WERI-Rb-1 (cell line): ENCODE results near the gene PPM1L.

Source experiments
- DNase-seq: peaks from one replicate; pipeline ENCODE4 v3.0.0-alpha.2; 2020
- H3K27ac ChIP-seq: fragments of 250-450 bp; sonication (Bioruptor Pico); 2 replicates; pipeline ENCODE4 v1.5.1; 2020; ENCODE audit warnings: mild to moderate bottlenecking, moderate library complexity
- H3K27me3 ChIP-seq: fragments of 250-450 bp; sonication (Bioruptor Pico); 2 replicates; pipeline ENCODE4 v1.5.1; 2021; ENCODE audit warnings: mild to moderate bottlenecking, low read depth, moderate library complexity; ENCODE audit not compliant: insufficient read depth, severe bottlenecking
- H3K36me3 ChIP-seq: fragments of 250-450 bp; sonication (Bioruptor Pico); 2 replicates; pipeline ENCODE4 v1.5.1; 2020; ENCODE audit warnings: mild to moderate bottlenecking, moderate library complexity
- H3K4me3 ChIP-seq: 2 replicates; pipeline ENCODE4 v1.5.1; 2011; ENCODE audit warnings: low read depth, mild to moderate bottlenecking, control low read depth, low read length
- H3K9me3 ChIP-seq: fragments of 250-450 bp; sonication (Bioruptor Pico); 2 replicates; pipeline ENCODE4 v1.5.1; 2021; ENCODE audit warnings: mild to moderate bottlenecking, moderate library complexity; ENCODE audit not compliant: severe bottlenecking
- CTCF ChIP-seq: IDR thresholded peaks from 2 replicates; pipeline ENCODE4 v1.5.1; 2011; ENCODE audit warnings: low read depth, mild to moderate bottlenecking, control low read depth, inconsistent platforms, low read length

Gene PPM1L

DNA sequence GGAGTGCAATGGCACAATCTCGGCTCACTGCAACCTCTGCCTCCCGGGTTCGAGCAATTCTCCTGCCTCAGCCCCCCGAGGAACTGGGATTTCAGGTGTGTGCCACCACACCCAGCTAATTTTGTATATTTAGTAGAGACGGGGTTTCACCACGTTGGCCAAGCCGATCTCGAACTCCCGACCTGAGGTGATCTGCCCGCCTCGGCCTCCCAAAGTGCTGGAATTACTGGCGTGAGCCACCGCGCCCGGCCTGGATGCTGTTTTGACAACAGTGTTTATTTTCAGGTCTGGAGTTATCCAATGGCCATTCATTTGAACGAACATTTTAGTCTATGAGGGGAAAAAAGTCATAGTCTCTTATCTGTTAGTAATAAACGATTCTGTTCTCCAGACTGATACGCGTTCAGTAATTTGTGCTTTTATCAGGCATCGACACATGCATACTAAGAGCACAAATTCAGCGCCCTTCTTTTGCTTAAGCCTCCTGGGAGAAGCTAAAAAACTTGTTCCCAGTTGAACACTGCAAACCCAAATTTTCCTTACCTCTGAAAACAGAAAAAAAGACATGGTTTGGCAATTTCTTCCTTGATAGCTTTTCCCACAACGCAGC lies 347.9 kb downstream of the PPM1L start:
- no peak for DNase-seq
- Histone ChIP-seq H3K36me3 (peaks cover 22% of the 10 kb centered on the region), H3K4me3 (peak overlapping the region; percentile 80), H3K27ac (no peak overlapping the region), H3K27me3 (no peaks in the 10 kb centered on the region), H3K9me3 (no peaks in the 10 kb centered on the region)
- no peak for TF ChIP-seq CTCF

GRCh38 chr3:161104561-161105551 lies 348.8 kb downstream of the PPM1L start, which contains the start of gene B3GALNT1:
Gene B3GALNT1 (minus strand): TSS chr3:161105349. CDS start chr3:161086754, 18,595 bp downstream.
- Histone ChIP-seq H3K27ac (peak within 1 kb of the TSS; percentile 60), H3K27me3 (no peaks in the 10 kb centered on the region), H3K4me3 (peak within 1 kb of the TSS; percentile 80), H3K36me3 (peaks cover 20% of the 10 kb centered on the region), H3K9me3 (no peaks in the 10 kb centered on the region)
- DNase-seq, result peak; percentile 79
- no peak for TF ChIP-seq CTCF

DNA sequence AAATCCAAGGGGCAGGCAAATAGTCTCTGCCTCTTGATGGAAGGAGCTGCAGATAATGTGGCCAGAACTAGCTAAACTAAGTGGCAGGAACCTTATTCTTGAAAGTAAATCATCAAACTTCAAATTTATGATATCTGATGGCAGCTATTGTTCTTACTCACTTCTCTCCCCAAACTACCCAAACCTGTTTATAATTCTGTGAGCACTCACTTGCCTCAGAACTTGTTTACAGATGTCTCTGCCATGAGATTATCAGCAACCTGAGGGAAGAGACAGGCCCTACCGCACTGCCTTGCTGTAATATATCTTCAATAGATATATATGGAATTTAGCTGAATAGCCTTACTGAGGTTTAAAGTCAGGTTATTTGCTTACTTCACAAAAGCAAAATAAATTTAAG lies 351.3 kb downstream of the PPM1L start:
- Histone ChIP-seq H3K4me3 (no peak overlapping the region), H3K9me3 (no peaks in the 10 kb centered on the region), H3K27me3 (no peaks in the 10 kb centered on the region), H3K36me3 (peaks cover 16% of the 10 kb centered on the region), H3K27ac (no peak overlapping the region)
- TF ChIP-seq CTCF, result no peak
- DNase-seq, result no peak

DNA sequence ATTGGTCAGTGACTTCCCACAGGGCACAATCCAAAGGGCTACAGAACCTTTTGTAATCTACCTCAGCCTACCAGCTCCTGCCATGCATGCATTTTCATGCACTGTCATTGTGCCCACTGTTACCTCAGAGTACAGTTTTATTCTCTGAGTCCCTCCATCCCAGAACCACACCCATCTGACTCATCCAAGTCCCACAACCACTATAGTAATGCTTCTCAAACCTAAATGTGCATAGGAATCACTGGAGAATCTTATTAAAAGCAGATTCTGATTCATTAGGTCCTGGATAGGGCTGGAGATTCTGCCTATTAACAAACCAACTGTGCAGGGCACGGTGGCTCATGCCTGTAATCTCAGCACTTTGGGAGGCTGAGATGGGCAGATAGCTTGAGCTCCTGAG lies 352.8 kb downstream of the PPM1L start:
- Histone ChIP-seq H3K9me3 (no peaks in the 10 kb centered on the region), H3K4me3 (no peak overlapping the region), H3K27ac (no peak overlapping the region), H3K27me3 (no peaks in the 10 kb centered on the region), H3K36me3 (peaks cover under 1% of the 10 kb centered on the region)
- no peak for DNase-seq
- no peak for TF ChIP-seq CTCF

GRCh38 chr3:161117646-161118045 lies 361.6 kb downstream of the PPM1L start:
- no peak for TF ChIP-seq CTCF
- Histone ChIP-seq H3K27me3 (no peaks in the 10 kb centered on the region), H3K27ac (no peak overlapping the region), H3K36me3 (no peaks in the 10 kb centered on the region), H3K9me3 (peaks cover 9% of the 10 kb centered on the region), H3K4me3 (no peak overlapping the region)
- DNase-seq, result no peak
